Measurements from ENCODE around the gene ZNF580.

DNA sequence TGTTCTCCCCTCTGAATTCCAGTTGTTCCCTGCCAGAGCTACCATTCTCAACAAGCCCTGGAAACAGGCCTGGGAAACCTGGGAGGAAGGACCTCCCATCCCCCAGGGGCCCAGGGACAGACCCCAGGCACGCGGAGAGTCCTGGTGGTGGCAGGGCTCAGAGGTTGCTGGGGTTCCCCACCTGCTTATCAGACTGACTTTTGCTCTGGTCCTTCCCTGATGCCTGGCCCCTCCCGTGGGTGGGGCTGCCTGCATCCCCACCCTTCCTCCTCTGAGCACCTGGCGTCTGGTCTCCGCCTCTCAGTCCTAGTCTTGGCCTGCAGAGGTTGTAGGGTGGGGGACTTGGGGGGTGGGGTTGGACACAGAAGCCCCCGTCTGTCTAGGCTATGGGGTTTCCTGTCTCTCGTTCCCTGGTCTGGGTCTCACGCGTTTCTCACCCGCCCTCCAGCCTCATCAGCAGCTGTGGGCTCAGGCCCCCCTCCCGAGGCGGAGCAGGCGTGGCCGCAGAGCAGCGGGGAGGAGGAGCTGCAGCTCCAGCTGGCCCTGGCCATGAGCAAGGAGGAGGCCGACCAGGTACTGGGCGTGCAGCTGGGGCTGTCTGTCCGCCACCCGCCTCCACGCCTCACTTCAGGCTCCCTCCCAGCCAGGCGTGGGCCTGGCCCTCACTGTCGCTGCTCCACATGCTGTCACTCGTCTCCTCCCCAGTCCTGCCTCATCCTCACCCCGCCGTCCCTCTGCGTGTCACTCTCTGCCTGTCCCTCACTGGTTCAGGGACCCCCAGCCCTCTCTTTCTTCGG lies 47.8 kb downstream of the ZNF580 start:
- TF ChIP-seq, protein P1, sequence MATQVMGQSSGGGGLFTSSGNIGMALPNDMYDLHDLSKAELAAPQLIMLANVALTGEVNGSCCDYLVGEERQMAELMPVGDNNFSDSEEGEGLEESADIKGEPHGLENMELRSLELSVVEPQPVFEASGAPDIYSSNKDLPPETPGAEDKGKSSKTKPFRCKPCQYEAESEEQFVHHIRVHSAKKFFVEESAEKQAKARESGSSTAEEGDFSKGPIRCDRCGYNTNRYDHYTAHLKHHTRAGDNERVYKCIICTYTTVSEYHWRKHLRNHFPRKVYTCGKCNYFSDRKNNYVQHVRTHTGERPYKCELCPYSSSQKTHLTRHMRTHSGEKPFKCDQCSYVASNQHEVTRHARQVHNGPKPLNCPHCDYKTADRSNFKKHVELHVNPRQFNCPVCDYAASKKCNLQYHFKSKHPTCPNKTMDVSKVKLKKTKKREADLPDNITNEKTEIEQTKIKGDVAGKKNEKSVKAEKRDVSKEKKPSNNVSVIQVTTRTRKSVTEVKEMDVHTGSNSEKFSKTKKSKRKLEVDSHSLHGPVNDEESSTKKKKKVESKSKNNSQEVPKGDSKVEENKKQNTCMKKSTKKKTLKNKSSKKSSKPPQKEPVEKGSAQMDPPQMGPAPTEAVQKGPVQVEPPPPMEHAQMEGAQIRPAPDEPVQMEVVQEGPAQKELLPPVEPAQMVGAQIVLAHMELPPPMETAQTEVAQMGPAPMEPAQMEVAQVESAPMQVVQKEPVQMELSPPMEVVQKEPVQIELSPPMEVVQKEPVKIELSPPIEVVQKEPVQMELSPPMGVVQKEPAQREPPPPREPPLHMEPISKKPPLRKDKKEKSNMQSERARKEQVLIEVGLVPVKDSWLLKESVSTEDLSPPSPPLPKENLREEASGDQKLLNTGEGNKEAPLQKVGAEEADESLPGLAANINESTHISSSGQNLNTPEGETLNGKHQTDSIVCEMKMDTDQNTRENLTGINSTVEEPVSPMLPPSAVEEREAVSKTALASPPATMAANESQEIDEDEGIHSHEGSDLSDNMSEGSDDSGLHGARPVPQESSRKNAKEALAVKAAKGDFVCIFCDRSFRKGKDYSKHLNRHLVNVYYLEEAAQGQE (IDR thresholded peaks at IDR 0.05; ENCODE audit: low read depth), result no peak
- TF ChIP-seq TEAD4 (IDR thresholded peaks at IDR 0.05) (no peak), RAD21 (IDR thresholded peaks at IDR 0.05; ENCODE audit: low read depth) (no peak)

All from Ishikawa (cell line).